Measurements from ENCODE around the gene MATCAP1.

MATCAP1 gene

DNA sequence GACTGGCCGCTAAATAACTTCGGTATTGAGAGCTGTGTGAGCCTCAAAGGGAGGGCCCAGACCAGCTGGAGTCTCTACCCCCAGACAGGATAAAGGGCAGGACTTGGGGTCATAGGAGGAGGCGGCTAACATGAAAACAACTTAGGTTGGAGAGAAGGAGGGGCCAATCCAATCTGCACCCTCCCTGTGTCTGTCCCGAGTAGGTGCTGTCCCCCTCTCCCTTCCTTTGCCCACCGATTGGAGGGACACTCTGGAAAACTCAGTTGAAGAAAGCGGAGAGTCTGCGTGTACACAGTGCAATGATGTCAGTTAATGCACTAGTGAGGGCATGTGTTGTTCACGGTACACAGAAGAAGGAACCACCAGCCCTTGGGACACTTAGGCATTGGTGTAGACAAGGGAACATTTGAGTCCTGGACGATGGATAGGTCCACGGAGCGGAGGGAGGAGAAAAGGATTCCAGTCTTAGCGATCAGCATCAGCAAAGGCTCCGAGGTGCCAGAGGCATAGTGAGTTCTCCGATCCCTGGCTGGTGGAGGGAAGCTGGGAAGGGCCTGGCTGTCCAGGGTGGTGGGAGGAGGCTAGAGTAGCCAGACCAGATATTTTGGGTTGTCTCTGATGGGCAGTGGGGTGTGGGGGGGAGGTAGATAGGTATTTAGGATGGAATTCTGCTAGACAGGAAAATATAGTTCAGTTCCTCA is 12.7 kb downstream of the MATCAP1 start:
- DNase-seq = no peak

DNA sequence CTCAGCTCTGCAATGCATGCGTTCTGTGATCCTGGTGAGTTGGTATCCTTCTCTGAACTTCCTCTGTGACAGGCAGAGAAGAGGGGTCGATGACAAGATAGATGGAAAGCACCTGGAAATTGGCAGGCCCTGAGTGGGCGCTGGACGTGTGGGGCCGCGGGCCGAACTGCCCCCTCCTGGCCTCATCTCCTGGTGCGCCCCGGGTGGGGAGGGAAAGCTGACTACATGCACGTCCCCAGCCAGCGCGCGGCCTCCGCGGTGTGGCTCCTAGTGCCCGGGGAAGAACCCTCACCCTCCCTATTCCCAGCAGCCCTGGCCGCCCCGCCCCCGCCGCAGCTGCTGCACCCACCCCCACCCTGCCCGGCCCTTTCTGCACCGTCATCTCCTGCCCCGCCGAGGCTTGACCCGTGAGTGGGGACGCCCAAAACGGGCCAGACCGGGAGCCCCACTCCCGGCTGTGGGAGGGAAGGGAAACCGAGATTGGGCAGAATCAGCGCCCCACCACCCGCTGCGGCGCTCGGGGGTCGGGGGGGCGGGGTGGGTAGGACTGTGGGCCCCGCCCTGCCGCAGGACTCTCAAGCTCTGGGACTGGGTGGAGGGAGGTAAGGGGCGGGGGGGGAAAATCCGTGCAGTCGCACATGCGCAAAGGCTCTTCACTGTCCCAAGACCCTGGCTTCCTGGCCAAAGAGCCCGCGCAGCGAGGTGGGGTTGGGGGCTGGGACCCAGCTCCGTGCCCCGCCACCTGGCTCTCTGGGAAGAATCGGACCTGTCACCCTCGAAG is 13.4 kb downstream of the MATCAP1 start, which contains the start of gene NOL3:
NOL3 (plus strand) TSS at position 371 of the 781 bp plus-strand sequence.
- DNase-seq = peak; percentile 79

DNA sequence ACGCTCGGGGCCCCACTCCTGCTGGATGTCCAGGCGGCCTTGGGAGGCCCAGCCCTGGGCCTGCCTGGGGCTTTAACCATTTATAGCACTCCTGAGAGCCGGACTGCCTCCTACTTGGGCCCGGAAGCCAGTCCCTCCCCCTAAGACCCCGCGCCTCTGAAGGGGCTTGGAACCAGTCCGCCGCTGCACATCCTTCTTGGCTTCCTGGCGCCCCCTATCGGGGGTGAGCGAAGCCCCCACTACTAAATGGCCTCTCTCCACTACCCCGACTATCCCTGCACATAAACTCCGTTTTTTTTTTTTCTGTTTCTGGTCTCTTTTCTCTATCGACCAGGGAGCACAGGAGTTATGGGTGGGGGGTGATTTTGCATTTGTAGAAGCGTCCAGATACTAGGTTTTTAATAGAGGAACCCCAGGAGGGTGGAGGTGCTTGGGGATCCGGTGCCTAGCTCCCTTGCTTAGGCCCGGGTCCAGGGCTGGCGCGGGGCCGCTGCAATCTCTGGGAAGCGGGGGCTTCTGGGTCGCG is 14.1 kb downstream of the MATCAP1 start:
- no peak for DNase-seq

DNA sequence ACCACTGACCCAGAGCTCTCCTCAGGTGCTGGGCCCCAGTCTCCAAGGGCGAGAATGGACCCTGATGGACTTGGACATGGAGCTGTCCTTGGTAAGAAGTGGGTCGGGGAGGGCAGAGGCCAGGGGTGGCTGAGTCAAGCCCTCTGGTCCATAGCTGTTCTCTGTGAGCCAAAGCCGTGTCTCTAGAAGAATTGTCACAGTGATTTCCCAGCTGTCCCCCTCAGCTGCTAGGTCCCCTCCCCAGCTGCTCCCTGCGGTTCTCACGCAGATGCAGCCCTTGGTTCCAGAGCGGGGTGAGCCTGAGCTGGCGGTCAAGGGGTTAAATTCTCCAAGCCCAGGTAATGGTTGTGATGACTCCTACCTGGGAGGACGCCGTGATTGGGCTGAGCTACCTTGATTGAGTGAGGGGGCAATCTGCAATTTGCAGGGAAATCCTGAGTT is 14.7 kb downstream of the MATCAP1 start:
- no peak for DNase-seq

DNA sequence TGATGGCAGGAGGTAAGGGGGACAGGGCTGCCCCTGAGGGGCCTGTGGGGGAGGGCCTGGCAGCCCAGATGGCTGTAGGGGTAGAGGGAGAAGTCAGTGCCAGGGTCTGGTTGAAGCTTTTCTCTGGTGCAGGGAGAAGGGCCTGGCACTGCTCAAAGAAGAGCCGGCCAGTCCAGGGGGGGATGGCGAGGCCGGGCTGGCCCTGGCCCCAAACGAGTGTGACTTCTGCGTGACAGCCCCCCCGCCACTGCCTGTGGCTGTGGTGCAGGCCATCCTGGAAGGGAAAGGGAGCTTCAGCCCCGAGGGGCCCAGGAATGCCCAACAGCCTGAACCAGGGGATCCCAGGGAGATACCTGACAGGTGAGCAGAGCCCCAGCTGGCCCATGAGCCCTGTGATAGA is 16.2 kb downstream of the MATCAP1 start:
- DNase-seq = no peak

DNA sequence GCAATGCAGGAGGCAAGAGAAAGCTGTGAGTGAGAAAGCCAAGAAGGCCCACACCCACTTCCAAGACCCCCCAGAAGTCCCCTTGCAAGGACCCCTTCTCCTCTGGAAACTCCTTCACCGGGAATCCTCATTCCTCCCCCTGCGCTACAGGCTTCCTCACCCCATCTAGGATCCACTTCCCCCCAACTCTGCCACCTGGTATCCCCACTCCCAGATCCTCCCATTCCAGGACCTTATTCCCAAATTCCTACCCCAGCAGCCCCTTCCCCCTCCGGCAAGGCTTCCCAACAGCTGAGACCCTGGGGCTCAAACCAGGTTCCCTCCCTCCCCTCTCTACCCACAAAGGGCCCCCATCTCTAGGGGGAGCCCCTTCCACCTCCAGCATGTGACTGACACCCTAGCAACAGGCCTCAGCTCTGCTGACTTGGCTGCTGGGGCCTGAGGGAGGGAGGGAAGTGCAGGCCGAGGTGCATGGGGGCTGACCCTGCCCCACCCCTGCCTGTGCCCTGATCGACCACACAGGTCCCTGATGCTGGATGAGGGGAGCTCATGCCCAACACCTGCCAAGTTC is 17.1 kb downstream of the MATCAP1 start:
- DNase-seq = no peak

DNA sequence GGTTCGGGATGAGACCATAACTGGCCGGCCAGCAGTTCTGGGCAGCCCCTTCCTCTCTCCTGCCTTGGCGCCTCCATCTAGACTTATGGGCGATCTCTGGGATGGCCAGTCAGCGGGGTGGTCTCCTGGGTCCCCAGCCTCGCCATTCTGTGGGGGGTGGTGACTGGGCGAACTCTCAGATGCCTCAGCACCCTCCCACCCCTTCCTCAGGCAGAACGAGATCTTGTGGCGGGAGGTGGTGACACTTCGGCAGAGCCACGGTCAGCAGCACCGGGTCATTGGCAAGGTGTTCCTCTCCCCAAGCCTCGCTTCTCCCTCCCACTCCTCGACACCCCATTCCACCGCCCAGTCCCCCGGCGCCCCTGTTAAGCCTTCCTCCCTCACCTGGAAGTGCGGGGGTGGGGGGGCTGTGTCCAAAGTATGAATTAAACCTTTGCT is 17.6 kb downstream of the MATCAP1 start:
- no peak for DNase-seq

DNA sequence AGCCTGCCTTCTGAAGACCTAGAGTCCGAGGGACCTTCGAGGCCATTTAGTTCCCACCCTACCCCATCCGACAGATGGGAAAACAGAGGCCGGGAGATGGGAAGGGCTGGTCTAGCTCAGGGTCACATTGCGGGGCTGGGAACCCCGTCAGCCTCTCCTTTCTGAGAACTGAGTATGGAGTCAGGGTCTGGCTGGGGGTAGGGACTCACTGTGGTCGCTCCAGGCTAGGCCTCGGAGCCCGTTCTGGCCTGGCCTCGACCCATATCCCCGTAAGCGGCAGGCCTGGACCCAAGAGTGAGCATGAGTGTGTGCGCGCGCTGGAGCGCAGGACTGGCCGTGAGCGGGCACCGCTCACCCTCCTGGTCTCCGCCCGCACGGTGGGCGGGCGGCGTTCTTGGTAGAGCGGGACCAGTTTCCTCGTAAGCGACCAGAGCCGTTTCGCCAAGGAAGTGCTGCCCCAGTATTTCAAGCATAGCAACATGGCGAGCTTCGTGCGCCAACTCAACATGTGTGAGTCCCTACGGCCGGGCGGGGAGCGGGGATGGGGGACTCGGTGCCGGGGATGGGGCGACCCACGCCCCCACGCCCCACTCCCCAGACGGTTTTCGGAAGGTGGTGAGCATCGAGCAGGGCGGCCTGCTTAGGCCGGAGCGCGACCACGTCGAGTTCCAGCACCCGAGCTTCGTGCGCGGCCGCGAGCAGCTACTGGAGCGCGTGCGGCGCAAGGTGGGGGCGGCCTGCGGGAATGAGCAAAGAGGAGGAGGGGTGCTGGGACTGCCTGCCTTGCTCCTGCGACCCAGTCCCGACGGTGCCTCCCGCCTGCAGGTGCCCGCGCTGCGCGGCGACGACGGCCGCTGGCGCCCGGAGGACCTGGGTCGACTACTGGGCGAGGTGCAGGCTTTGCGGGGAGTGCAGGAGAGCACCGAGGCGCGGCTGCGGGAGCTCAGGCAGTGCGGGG is 18.4 kb downstream of the MATCAP1 start:
- no peak for DNase-seq

DNA sequence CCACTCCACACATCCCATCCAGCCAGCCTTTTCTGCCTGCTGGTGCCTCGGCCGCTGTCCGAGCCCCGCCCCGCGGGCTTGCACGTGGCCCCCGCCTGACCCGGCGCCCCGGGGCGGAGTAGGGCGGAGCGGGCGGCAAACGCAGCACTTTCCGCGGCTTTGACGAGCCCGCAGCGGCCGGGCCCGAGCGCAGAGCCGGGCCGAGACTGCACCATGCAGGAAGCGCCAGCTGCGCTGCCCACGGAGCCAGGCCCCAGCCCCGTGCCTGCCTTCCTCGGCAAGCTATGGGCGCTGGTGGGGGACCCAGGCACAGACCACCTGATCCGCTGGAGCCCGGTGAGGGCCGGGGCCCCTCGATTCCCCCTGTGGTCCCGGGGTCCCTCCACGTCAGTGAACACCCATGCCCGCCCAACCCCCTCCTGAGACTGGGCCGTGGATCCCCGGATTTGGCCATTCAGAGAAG is 19.1 kb downstream of the MATCAP1 start, which contains the start of gene HSF4:
HSF4 (plus strand) TSS at position 147 of the 463 bp plus-strand sequence; CDS start at position 214, 67 bp downstream.
- DNase-seq = no peak

DNA sequence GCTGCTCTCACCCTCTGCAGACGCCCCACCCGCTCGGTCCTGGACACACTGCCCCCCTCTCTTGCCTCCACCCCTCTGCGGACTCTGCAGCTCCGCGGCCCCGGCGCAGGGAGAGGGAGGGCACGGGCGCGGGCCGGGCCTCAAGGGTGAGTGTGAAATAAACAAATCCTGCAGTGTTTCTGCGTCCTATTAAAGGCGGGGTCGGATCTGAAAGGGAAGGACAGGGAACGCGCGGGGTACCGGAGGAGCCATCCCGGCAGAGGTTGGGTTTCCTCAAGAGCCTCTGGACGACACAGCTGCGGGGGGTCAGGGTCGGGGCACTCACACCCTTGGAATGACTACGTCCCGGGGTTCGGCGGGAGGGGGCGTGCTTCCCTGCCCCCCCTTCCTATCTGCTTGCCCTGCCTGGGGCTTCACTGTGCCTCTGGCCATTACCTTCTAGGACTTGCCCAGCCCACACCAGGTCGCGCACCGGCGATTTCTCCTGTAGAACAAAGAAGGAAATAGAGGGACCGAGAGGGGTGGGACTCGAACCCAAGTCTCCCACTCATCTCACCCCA is 19.7 kb downstream of the MATCAP1 start:
- DNase-seq = no peak

DNA sequence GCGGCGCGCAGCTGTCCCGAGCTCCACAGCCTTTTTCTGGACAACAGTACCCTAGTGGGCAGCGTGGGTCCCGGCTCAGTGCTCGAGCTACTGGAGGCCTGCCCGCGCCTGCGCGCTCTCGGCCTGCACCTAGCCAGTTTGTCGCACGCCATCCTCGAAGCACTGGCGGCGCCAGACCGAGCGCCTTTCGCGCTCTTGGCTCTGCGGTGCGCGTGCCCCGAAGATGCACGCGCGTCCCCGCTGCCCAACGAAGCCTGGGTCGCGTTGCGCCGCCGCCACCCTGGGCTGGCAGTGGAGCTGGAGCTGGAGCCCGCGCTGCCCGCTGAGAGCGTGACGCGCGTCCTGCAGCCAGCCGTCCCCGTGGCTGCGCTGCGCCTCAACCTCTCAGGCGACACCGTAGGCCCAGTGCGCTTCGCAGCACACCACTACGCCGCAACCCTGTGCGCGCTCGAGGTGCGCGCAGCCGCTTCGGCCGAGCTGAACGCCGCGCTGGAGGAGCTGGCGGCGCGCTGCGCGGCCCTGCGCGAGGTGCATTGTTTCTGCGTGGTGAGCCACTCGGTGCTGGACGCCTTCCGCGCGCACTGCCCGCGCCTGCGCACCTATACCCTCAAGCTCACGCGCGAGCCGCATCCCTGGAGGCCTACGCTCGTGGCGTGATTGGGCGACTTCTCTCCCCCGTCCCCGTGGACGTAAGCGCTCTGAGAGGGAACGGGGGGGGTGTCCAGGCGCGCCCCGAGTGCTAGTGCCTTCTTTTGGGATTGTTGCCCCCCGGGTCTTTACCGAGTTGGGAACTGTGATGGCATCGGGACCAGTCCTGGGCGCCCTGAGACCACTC is 20.4 kb downstream of the MATCAP1 start:
- DNase-seq = no peak

DNA sequence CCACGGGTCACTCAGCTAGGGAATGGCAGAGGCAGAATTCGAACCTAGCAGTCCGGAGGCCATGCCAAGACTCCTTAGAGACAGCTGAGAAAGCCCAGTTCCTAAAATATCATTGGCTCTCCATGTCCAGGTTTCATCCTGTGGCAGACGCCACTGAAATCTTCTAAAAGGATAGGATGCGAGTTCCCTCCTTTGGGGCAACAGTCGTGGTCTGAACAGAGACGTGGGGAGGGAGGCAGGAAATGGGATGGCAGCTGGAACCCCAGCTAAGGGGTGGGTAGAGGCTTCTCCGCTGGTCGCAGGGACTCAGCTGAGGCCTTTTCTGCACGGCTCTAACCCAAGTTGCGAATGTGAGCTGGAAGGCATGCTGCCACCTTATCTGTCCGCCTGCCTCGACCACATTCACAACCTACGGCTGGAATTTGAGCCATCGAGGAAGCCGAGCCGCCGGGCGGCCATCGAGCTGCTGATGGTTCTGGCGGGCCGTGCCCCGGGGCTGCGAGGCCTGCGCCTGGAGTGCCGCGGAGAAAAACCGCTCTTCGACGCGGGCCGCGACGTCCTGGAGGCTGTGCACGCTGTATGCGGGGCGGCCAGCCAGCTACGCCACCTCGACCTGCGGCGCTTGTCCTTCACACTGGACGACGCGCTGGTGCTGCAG is 21.1 kb downstream of the MATCAP1 start:
- no peak for DNase-seq

DNA sequence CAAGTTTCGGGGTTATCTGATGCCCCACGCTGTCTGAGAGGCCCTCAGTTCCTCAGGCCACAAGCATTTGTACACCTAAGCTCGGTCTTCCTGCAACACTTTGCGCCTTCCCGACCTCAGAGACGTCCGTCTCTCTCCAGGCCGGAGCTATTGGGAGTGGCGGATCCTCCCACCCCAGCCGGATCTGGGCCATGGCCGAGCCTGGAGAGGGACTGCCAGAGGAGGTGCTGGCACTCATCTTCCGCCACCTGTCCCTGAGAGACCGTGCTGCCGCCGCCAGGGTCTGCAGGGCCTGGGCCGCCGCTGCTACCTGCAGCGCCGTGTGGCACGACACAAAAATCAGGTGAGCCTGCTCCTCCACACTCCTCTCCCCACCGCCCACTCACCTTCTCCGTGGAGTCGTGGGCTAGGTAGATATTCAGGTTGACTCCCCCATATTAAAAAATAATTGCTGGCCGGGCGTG is 22.1 kb downstream of the MATCAP1 start:
- no peak for DNase-seq

DNA sequence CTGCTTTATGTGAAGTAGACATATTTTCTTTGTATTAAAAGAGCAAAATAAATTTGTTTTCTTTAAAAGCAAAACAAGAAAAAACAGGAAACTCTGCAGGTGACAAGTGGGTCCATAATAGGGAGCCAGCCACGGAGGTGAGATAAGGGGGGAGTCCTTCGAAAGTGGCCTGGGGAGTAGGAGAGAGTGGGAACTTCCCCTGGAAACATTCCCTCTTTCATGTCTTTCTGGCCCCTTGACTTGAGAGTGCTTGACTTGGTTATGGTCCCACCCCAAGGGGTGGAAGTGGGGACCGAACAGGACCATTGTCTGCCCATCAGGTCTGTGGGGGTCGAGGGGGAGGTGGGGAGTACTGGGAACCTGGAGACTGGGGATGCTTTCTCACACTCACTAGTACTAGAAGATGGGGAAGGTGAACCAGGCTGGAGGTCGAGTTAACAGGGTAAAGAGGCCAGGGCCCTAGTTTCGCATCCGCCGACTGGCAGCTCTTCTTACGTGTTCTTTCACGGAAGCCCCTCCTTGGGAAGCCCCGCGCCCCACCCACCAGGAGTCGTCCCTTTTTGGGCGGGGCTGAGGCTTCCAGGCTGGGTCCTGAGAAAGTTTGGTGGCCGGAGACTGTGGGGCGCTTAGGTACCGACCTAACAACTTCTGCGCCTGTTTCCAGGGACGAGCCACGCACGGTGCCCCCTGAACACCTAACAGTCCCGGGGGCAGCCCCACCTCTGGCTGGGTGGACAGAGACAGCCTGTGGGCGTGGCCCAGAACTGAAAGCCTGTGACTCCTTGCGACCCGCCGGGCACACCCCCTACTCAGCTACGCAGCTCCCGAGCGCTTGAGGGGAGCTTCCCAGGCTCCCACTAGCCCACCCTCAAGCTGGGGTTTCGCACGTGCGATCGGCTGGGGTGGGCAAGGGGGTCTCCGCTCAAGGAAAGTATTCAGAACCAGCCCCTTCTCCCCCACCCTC is 24.8 kb downstream of the MATCAP1 start:
- no peak for DNase-seq

DNA sequence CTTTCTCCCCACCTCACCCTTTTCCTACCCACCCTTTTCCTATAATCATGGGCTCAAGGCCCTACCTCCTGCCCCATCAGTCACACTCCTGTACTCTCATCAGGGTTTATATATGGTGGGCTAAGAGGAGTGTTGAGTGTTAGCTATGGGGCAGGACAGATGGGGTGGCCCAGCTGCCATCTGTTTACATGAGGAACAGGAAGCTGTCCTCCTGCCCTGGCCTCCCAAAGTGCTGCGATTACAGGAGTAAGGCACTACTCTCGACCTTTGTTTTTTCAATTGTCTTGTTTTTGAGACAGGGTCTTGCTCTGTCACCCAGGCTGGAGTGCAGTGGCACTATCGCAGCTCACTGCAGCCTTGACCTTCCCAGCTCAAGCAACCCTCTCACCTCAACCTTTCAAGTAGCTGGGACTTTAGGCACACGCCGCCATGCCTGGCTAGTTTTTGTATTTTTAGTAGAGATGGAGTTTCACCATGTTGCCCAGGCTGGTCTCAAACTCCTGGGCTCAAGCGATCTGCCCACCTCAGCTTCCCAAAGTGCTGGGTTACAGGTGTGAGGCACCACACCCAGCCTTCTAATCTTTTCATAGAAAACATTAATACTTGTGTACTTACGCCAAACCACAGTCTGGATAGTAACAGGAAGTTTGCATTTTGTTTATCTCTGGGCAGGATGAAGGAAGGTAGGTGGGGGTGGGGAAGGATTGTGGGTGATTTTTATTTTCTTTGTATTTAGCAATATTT is 25.7 kb downstream of the MATCAP1 start:
- DNase-seq = no peak

DNA sequence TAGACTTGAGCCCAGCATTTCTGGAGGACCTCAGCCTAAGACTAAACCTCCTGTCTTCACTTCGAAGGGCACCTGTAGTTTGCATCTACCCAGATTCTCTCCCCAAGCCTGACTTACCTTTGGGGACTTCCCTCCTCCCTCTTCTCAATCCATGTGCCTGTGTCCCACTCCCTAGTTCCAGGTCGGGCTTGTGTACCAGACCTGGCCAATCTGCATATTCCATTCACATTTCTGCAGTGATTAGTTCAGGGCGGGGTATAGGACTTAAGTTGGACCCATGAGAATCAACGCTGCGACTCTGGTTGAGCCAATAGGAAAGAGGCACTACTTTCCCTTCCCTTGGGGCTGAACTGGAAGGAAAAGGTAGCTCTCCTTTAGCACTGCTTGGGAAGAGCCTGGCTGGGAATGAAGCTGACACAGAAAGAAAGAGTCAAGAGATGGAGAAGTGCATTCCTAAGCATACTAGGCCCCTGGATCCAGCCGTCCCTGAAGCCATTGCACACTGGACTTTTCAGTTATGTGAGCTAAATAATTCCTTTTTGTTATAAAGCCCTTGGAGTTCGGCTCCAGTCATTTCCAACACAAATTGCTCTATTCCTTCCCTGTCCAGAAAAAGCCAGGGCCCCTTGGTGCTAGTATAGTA is 26.5 kb downstream of the MATCAP1 start:
- DNase-seq = no peak

DNA sequence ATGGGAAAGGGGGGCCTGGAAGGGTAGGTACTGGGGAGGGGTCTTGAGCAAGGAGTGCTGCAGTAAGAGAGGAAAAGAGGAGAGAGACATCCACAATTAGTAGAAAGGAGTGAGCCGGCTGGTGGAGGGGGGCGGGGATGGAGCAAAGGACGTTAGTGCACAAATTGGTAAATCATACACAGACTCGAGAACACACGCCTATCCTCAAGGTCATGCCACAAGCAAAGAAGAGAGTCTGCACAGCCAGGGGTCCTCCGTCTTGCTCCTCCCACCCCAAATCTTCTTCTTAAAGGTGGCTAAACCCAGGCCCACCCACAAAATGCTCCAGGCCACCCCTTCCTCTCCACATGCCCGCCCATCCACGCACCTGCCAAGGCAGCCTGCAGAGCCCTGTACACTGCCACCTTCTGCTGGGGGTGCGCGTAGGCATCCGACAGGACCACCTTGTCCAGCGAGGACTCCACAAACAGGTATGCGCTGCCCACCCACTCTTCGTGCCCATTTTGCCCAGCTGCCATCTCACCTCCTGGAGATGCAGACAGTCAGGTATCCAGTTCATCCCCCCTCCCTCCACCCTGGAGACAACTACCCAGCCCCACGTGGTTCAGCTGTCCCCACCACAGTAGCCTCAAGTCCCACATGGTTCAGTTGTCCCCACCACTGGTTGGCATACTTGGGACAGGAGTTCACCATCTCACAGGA is 27.5 kb downstream of the MATCAP1 start:
- no peak for DNase-seq

Data from NCI-H2227 treated with DMSO at 0.1 percent for 48 hours (cell line).